HG02973 (cell line): ENCODE data around the gene MLPH.

Experiments
- ATAC-seq: cut with Tn5 transposase; IDR thresholded peaks from one replicate; pipeline ENCODE4 v1.9.1; 2021; ENCODE audit warnings: moderate library complexity; ENCODE audit not compliant: unreplicated experiment

Gene MLPH

DNA sequence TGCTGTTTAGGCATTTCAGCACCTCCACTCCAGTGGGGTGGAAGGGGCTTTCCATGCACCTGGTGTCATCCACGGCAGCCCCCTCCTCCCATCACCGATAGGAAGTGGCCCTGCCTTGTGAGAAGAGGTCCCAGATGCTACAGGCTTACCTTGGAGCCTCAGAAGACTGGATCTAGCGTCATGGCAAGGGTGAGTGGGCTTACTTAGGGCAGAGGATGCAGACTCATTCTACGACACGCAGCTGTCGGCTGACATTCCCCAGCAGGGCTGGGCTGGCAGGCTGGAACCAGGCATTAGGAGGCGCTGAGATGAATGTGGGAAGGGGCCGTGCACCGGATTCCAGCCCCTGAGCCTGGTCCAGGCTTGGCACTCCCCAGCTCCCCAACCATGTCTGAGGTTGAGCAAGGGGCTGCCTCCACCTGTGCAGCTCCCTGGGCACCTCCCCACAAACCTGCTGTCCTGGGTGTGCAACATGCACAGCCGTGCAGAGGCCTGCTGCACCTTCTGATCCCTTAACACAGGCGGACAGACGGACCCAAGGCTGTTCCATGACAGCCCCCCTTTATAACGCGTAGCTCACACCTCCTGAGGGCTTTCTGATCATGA is 77.6 kb downstream of the MLPH start:
- ATAC-seq = no peak

DNA sequence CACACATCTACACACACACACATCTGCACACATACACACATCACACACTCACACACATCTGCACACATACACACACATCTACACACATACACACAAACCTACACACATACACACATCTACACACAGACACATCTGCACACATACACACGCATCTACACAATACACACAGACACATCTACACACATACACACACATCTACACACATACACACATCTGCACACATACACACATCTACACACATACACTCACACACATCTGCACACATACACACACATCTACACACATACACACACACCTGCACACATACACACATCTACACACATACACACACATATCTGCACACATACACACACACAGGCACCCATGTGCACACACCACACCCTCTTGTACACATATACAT is 78.9 kb downstream of the MLPH start:
- ATAC-seq = no peak

DNA sequence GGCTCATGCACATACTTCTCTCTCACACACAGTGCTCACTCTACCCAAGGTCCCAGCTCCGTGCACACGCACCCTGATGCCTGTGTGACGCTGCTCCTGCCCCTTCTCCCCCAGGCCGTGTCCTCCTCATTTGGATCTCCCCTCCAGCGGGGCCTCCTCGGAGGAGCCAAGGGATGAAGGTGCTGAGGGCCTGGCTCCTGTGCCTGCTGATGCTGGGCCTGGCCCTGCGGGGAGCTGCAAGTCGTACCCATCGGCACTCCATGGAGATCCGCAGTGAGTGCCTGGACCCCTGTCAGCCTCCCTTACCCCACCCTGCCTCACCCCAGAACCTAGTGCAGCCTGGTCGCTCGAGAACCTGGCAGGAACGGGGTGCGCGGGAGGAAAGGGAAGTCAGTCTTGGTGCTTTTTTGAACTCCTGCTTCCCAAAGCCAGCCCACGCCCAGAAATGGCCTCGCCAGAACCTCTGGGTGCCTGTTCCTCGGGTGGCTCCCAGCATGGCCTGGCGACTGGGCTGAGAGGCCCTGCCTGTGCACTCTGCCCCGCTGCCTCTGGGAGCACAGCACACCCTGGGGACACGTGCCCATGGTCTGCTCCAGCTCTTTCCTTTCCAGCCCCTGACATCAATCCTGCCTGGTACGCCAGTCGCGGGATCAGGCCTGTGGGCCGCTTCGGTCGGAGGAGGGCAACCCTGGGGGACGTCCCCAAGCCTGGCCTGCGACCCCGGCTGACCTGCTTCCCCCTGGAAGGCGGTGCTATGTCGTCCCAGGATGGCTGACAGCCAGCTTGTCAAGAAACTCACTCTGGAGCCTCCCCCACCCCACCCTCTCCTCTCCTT is 79.6 kb downstream of the MLPH start, which contains the start of gene PRLH:
Gene PRLH (plus strand): TSS at position 174 of the 835 bp plus-strand sequence. CDS start 0 bp downstream, at position 174.
- no peak for ATAC-seq

DNA sequence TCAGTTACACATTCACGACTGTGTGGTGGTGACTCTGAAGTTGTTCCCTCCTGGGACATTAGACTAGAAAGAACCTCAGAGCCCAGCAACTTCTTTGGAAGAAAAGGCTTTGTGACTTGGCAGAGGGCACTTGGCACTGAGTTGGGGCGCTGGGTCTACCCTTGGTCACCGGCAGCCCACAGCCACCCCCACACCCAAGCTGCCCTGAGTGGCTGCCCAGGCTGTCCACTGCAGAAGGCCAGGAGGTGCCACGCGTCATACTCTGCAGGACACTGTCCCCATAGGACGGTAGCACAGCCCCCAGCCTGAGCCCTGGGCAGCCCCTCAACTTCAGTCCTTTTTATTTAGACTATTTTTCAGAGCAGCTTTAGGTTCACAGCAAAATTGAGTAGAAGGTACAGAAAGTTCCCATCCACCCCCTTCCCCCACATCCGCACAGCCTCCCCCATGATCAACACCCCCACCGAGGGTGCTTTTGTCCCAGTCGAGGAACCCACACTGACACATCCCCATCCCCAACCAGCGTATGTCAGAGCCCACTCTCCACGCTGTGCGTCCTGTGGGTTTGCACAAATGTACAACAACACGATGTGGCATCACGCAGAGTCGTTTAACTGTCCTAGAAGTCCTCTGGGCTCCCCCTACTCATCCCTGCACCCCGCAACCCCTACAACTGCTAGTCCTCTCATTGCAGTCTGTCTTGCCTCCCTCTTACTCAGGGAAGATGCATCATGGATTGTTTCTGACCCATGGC is 80.4 kb downstream of the MLPH start:
- no peak for ATAC-seq

DNA sequence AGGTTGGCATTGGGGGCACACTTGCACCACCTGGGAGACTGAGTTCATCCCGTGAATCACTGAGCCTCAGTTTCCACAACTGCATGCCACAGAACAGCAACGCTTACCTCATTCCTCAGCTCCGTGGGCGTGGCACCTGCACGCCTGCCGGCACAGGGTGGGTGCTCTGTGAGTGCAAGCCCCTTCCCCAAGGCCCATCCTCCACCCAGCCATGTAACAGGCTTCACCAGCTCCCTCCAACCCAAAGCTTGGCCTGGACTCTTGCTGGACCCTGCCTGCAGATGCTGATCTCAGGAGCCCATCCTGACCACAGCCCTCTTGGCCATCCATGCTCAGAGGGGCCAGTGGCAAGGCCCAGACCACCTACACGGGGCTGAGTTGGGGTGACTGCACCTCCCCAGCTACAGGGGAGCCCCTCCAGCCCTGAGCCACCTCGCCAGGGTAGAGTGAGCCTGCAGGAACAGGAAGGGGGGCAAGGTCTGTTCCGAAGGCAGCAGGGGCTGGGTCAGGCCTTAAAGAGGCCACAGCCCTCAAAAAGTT is 81.1 kb downstream of the MLPH start:
- no peak for ATAC-seq

DNA sequence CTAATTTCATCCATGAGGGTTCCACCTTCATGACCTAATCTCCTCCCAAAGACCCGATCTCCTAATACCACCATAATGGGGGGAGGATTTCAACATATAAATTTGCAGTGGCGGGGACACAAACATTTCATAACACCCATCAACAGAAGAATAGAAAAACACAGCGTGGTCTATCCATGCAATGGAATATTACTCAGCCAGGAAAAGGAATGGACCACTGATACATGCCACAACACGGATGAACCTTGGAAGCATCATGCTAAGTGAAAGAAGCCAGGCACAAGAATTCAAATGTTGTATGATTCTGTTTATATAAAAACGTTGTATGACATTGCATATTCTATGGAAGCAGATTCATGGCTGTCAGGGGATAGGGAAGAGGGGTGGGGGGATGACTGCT is 82.0 kb downstream of the MLPH start:
- no peak for ATAC-seq

DNA sequence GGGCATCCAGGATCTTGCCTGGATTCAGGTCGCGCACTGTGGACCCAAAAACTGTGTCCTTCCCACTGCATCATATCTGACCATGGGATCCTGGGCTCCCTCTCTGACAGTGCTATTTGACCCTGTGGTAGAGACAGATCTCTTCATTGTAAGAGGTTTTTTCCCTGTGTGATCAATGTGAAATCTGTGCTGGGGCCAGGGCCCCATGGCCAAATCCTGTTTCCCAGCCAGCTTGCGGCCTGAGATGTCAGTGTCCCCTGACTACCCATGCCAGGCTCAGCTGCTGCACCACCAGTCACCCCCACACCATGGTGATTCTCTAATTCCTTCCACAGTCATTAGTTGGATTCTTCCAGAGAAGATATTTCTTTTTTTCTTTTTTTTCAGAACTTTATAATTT is 82.8 kb downstream of the MLPH start:
- ATAC-seq = no peak

DNA sequence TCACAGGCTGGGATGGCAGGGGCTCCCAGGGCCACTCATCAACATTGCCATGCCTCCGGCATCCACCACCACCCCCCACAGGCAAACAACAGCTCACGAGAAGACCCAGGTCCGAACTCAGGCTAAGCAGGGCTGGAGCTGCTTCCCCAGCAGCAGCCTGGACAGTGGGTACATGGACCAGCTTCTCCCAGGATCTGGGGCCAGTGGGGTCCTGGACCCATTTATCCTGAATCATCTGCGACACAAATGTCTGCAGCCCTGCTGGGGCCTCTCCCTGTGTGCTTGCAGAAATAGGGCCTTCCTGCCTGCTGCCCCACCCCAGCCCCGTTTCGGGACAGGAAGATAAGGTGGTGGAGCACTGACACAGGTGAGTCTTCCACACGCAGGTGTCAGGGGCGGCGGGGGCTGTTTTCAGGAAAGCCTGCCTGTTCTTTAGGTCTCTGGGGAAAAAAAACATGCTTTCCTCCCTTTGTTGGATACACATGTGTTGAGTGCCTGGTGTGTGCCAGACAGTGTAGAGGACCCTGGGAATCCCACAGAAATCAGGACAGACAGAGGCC is 83.8 kb downstream of the MLPH start:
- ATAC-seq = no peak

DNA sequence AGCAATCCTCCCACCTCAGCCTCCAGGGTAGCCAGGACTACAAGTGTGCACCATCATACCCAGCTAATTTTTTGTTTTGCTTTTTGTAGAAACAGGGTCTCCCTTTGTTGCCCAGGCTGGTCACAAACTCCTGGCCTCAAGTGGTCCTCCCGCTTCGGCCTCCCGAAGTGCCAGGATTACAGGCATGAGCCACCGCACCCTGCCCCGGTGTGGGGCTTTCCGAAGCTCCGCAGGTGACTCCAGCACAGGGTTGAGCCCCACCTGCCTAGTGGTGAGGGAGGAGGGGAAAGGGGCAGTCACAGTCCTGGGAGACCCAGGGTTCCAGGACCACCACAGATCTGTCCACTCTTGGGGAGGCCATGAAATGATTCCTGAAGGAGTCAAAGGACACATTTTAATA is 84.5 kb downstream of the MLPH start:
- no peak for ATAC-seq

DNA sequence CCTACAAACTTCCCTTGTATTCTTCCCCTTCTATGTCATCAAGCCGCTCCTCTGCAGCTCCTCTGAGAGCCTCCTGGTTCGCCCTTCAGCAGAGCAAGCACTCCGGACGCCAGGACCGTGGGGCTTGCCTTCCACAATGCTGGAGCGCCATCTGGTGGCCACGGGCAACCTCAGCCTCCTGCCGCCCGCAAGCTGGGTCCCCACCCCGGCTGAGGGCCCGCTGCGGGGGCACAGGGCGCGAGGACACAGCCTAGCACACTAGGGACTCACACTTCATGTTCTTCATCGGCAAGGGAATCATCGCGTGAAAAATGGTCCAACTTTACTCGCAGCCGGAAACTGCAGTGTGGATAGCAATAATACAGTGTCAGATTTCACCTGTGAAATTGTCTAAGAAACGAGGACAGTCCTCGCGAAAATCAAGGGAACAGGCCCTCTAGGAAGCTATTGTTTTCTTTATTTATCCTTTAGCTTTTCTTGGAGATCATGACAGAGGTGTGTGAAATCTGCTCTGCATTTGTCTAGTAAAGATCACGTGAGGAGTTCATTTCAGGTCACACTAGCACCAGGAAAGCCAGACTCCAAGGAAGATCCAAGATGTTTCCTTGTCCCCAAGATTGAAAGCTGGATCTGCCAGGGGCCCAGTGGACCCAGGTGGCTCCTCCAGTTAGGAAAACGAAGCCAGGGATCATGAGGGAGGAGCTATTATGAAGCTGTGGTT is 85.1 kb downstream of the MLPH start:
- ATAC-seq = peak; percentile 77

DNA sequence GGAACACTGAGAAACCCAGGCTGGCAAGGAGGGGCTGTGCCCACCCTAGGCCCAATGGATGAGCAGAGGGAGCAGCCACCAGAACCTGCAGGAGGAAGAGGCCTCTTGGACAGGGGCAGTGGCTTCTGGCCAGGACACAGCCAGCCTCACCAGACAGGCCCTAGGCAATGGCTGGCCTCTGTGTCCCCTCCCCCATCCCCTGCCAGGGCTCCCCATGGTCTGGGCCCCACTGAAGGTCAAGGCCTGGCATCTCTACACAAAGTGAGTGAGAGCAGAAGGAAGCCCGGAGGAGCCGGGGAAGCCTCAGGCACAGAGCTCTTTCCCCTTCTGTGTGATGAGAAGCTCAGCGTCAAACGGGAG is 85.7 kb downstream of the MLPH start:
- ATAC-seq = no peak

DNA sequence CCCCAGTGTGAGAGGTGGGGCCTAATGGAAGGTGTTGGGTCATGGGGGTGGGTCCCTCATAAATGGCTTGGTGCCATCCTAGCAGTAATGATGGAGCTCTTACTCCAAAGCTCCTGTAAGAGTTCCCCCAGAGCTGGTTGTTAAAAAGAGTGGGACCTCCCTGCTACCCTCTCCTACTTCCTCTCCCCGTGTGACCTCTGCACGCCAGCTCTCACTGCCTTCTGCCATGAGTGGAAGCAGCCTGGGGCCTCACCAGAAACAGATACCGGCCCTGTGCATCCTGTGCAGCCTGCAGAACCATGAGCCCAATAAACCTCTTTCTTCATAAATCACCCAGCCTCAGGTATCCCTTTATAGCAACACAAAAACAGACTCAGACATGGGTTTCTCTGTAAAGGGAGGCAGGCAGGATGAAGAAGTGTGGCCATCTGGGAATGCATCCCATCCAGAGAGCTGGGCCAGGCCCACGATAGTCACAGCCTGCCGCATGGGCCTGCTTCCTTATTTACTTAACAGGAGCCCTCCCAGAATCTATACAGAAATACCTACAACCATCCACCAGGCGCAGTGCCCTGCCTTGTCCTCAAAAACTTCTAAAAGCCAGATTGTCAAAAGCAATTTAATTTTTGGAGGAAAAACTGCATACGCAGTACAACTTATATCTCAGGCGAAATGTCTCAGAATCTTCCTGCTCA is 86.8 kb downstream of the MLPH start:
- ATAC-seq = no peak

DNA sequence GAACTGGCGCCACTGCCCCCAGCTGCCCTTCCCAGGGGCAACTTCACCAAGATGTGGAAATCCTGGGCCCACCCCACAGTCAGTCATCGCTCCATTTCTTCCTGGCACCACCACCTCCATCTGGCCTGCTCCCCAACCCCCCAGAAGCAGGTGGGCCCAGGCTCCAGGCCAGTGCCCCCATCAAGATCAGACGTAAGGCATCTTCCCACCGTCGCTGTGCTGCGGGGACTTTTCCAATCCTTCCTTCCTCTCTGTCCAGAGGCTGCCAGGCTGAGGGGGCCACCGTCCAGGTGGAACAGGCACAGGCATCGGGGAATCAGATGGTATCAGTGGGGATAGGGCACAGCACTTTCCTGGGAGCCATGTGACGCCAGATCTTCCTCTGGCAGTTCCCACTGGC is 87.4 kb downstream of the MLPH start:
- no peak for ATAC-seq

DNA sequence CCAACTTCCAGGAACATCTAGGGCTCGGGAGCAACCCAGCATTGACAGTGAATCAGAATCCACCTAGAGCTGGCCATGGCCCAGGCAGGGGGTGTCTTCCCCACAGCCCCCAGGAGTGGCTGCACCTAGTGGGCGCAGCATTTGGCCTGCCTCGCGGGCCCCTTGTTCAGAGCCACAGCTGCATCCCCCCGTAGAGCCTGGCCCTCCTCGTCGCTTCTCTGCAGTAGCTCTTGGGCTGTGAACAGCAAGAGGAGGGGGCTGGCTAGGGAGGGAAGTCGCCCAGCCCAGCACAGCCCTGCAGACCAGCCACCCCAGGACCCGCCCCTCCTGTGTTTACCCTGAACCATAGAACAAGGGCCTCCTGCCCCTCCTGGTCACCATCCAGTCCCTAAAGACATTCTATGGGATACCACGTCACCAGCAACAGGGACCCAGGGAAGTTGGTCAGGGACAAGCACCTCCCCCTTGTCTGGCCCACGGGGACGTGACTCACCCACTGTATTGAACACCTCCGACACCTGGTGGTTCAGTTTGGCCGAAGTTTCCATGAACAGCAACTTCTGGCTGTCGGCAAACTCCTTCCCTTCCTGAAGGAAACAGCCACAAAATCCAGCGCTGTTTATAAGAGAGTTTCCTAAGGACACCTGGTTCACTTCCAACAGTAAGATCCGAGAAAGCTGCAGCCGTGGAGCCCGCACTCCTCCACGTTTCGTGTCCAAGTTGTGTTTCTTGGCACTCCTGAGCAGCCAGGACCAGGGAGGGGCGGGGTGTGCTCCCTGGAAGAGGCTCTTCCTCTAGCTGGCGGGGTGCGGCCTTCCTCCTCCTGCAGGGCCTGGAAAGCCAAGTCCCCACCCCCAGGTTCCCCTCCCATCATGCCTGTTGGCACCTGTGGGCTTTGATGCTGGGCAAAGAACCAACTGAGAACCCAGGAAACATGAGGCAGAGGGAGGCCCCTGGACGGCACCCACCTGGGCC is 88.1 kb downstream of the MLPH start:
- no peak for ATAC-seq

DNA sequence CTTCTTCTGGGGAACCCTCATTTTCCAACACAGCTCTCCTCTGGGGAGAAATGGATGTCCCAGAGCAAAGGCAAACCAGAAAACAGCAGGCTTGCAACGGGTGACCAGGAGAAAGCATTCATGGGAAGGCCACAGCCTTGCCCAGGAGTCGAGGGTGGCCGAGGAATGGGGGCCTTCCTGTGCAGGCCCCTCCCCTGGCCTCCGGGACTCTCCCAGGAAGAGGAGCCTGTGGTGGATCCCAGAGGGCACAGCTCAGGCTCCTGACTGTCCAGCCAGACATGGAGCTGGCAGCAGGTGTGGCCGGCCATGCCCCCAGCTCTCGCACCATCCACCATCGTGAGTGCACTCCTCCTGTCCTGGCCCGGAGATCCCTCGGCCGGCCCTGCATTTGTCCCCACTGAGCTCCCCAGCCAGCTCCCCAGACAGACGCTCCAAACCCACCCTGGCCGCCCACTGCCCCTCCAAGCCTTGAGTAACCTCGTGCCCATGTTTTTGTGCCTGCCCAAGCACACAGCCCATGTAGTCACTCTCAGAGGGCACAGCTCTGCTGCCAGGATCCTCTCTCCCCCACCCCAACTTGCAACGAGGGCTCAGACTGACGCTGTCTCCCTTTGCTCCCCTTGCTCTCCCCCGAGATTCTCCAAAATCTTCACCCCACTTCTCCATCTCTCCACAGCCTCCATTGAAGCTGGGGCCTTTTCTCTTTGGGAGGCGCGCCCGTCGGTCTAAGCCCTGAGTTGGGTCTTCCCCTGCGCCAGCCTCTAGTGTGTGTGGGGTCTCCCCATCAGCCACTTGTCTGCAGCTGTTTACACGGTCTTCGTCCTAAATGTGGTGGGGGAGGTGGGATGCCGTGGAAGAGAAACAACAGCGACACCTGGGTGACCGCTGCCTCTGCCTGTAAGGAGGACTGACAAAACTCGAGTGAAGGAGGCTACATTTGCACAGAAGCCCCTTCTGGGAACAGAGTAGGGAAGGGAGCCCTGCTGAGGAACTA is 89.1 kb downstream of the MLPH start:
- no peak for ATAC-seq

DNA sequence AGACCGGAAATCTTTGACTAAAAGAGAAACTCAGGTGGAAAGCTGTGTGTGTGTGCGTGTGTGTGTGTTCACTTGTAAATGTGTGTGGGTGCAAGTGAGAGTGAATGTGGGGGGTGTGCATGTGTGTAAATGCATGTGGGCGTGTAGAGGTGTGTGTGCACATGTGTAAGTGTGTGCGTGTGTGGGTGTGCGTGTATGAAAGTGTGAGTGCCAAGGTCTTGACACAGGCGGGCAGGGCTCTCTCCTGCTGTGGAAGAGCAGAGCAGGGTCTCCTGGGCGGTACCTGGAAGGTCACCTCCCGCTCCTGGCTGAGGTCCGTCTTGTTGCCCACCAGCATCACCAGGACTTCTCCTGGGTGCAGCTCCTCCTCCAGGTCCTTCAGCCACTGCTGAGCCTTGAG is 89.9 kb downstream of the MLPH start:
- no peak for ATAC-seq

DNA sequence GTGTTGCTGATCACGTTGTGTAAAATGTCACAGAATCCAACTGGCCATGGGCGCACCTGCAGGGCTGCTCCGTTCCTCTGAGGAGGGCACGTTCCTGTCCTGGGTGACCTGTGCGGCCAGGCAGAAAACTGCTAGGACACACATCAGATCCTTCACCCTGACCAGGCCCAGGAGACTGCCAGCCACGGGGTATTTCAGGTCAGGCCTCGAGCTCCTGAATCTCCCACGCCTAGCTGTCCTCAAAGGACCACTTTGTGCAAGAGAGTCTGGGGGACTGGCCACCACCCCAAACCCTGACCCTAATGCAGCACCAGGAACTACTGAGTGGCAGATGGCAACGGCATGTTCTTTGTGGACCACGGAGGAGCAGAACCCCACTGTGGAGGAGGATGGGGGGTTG is 90.4 kb downstream of the MLPH start:
- no peak for ATAC-seq
